CD4-positive, alpha-beta T cell (primary cell): ENCODE data around the gene DGUOK. TPM values are rescaled to one million over a fixed set of nuclear protein-coding genes. Genes with fewer than 3 reads are reported as not detected.

Experiments
- ATAC-seq: fragments of 200-7000 bp; cut with Tn5 transposase; one replicate; pipeline ENCODE4 v1.10.0; 2022; ENCODE audit warnings: mild to moderate bottlenecking; ENCODE audit not compliant: poor library complexity
- CTCF ChIA-PET: fragments of 350-600 bp; sonication (Branson Sonifier 250); formaldehyde crosslinking; loops from one replicate; lab custom pipeline; 2021; ENCODE audit warnings: antibody characterized with exemption, inconsistent platforms; lab: Charles Lee
- POLR2A ChIA-PET: fragments of 350-600 bp; sonication (Branson Sonifier 250); formaldehyde crosslinking; loops from one replicate; lab custom pipeline; 2021; ENCODE audit warnings: antibody characterized with exemption, inconsistent platforms; lab: Charles Lee
- DNase-seq, 14 experiments: peaks; one replicate each; pipeline ENCODE4 v3.0.0-alpha.2; 2013 to 2020; ENCODE audit warnings: mixed read lengths in 2 of 14
- H3K27ac ChIP-seq, 2 donors: one replicate each; pipeline versions ENCODE4 v1.5.1 to v1.7.0; 2013; ENCODE audit warnings: low read length in 2 of 2, low read depth in 1 of 2, mild to moderate bottlenecking in 1 of 2
- H3K27me3 ChIP-seq, 2 experiments: 1 replicate in 1 of 2; 2 replicates in 1 of 2; pipeline versions ENCODE4 v1.6.1 to v1.7.0; 2013; ENCODE audit warnings: low read length in 2 of 2, control low read depth in 1 of 2, mild to moderate bottlenecking in 1 of 2, moderate library complexity in 1 of 2; ENCODE audit not compliant: insufficient read depth in 2 of 2, control insufficient read depth in 1 of 2
- H3K36me3 ChIP-seq: one replicate; pipeline ENCODE4 v1.6.1; 2013; ENCODE audit warnings: low read length, control low read depth; ENCODE audit not compliant: insufficient read depth
- H3K4me1 ChIP-seq: one replicate; pipeline ENCODE4 v1.6.1; 2013; ENCODE audit warnings: low read length, control low read depth; ENCODE audit not compliant: insufficient read depth
- H3K4me3 ChIP-seq: one replicate; pipeline ENCODE4 v1.5.1; 2013; ENCODE audit warnings: mild to moderate bottlenecking, low read length, moderate library complexity
- H3K9me3 ChIP-seq, 2 experiments: 1 replicate in 1 of 2; 2 replicates in 1 of 2; pipeline versions ENCODE4 v1.6.1 to v1.7.0; 2013; ENCODE audit warnings: low read length in 2 of 2, mild to moderate bottlenecking in 2 of 2, control low read depth in 1 of 2, moderate library complexity in 1 of 2; ENCODE audit not compliant: control insufficient read depth in 1 of 2, insufficient read depth in 1 of 2
- H3K27ac Mint-ChIP-seq: one replicate; pipeline ENCODE4 v1.8.0; 2020; ENCODE audit warnings: mixed read lengths
- H3K27me3 Mint-ChIP-seq: one replicate; pipeline ENCODE4 v1.8.0; 2021; ENCODE audit warnings: mixed read lengths
- H3K36me3 Mint-ChIP-seq: one replicate; pipeline ENCODE4 v1.8.0; 2021; ENCODE audit warnings: low read depth, mixed read lengths
- H3K4me1 Mint-ChIP-seq: one replicate; pipeline ENCODE4 v1.8.0; 2021; ENCODE audit warnings: low read depth, mixed read lengths
- H3K4me3 Mint-ChIP-seq: one replicate; pipeline ENCODE4 v1.8.0; 2020; ENCODE audit warnings: mild to moderate bottlenecking, mixed read lengths
- H3K9me3 Mint-ChIP-seq: one replicate; pipeline ENCODE4 v1.8.0; 2020; ENCODE audit warnings: mixed read lengths
- CTCF ChIP-seq: fragments of 200-600 bp; IDR thresholded peaks from one replicate; pipeline ENCODE4 v1.8.0; 2022; ENCODE audit warnings: antibody characterized with exemption, mild to moderate bottlenecking
- intact Hi-C, 2 experiments: fragments of 100-400 bp; cut with DNase I in 1 of 2; cut with micrococcal nuclease in 1 of 2; formaldehyde crosslinking; loops; one replicate each; pipeline versions ENCODE4 v1.15.1 to v1.9.0; 2023 to 2025; cut with DNase I, micrococcal nuclease
- total RNA-seq, 174 experiments: library from RNA in 2 of 174; stranded (reverse) in 2 of 174; gene quantifications; one replicate each; pipeline ENCODE4 v1.2.3 and lab custom pipeline; 2021 to 2026

DGUOK gene
- total RNA-seq, 2 experiments from 2014 or later, result 30.5 to 32.0 TPM

- peaks cover 26% of the 10 kb centered on the region for H3K36me3 Mint-ChIP-seq
- H3K27me3 Mint-ChIP-seq, result no peaks in the 10 kb centered on the region
- ATAC-seq (no peak), DNase-seq (no peak)
- Histone ChIP-seq H3K36me3 (peaks cover 32% of the 10 kb centered on the region), H3K4me3 (no peak overlapping the region), H3K4me1 (peaks cover 45% of the 10 kb centered on the region), H3K27me3 (no peaks in the 10 kb centered on the region), H3K27ac (no peak overlapping the region), H3K9me3 (no peaks in the 10 kb centered on the region)
- no peak overlapping the region for H3K27ac Mint-ChIP-seq
- TF ChIP-seq CTCF, result no peak
- POLR2A ChIA-PET, result no interaction called here
- intact Hi-C loops, result no loop called here
- H3K9me3 Mint-ChIP-seq, result no peaks in the 10 kb centered on the region
- CTCF ChIA-PET, result no interaction called here
- no peak overlapping the region for H3K4me3 Mint-ChIP-seq
- H3K4me1 Mint-ChIP-seq, result peaks cover 66% of the 10 kb centered on the region
These were observed 79.8 kb downstream of the DGUOK start for GRCh38 chr2:74006459-74006858.

- CTCF ChIA-PET, result no interaction called here
- H3K4me1 Mint-ChIP-seq, result peaks cover 61% of the 10 kb centered on the region
- no peak overlapping the region for H3K27ac Mint-ChIP-seq
These were observed 80.4 kb downstream of the DGUOK start for GRCh38 chr2:74007121-74007520.

GRCh38 chr2:74007711-74008110 is 81.0 kb downstream of the DGUOK start:
- Histone ChIP-seq H3K27ac (no peak overlapping the region), H3K4me3 (no peak overlapping the region), H3K27me3 (no peaks in the 10 kb centered on the region), H3K36me3 (peaks cover 32% of the 10 kb centered on the region), H3K9me3 (no peaks in the 10 kb centered on the region), H3K4me1 (peaks cover 36% of the 10 kb centered on the region)
- TF ChIP-seq CTCF, result no peak
- ChIA-PET CTCF (interaction anchor here (0.9 kb wide), 1 partner anchor 96 kb away, joined by 3 read pairs; no protein-coding TSS in a partner anchor), POLR2A (interaction anchor here (0.6 kb wide), 1 partner anchor 166 kb away, joined by 3 read pairs; no protein-coding TSS in a partner anchor)
- Mint-ChIP-seq H3K27me3 (no peaks in the 10 kb centered on the region), H3K9me3 (no peaks in the 10 kb centered on the region), H3K36me3 (peaks cover 32% of the 10 kb centered on the region), H3K4me1 (peaks cover 66% of the 10 kb centered on the region), H3K27ac (peak overlapping the region; percentile 9), H3K4me3 (no peak overlapping the region)
- ATAC-seq (no peak), DNase-seq (no peak)
- intact Hi-C loops, result no loop called here

More at GRCh38 chr2:74007121-74007520, 80.4 kb downstream of the DGUOK start:
- peaks cover 26% of the 10 kb centered on the region for H3K36me3 Mint-ChIP-seq
- no peak for DNase-seq
- Histone ChIP-seq H3K27me3 (no peaks in the 10 kb centered on the region), H3K4me3 (no peak overlapping the region), H3K36me3 (peaks cover 32% of the 10 kb centered on the region), H3K4me1 (peaks cover 39% of the 10 kb centered on the region), H3K27ac (no peak overlapping the region), H3K9me3 (no peaks in the 10 kb centered on the region)
- no peak for TF ChIP-seq CTCF
- intact Hi-C loops, result no loop called here
- POLR2A ChIA-PET, result no interaction called here
- no peak overlapping the region for H3K4me3 Mint-ChIP-seq
- H3K9me3 Mint-ChIP-seq, result no peaks in the 10 kb centered on the region
- no peaks in the 10 kb centered on the region for H3K27me3 Mint-ChIP-seq
- ATAC-seq, result no peak

Other genes with a start within 250 kb of the DGUOK start
- 10 to 100 TPM; 16.1 to 18.2 TPM for gene TPRKB, start 189.5 kb upstream of the DGUOK start, total RNA-seq
- 10 to 100 TPM; 57.1 to 61.5 TPM for gene DUSP11, start 146.8 kb upstream of the DGUOK start, total RNA-seq
- gene C2orf78, start 142.7 kb upstream of the DGUOK start, total RNA-seq, result not detected
- 10 to 100 TPM; 11.3 to 13.8 TPM for gene STAMBP, start 97.9 kb upstream of the DGUOK start, total RNA-seq
- not detected for gene ACTG2, start 33.9 kb upstream of the DGUOK start, total RNA-seq
- 10 to 100 TPM; 22.2 to 24.1 TPM for gene TET3, start 58.0 kb downstream of the DGUOK start, total RNA-seq
- gene BOLA3, start 221.0 kb downstream of the DGUOK start, total RNA-seq, result 10 to 100 TPM; 11.4 to 12.9 TPM